ENCODE measurements around the gene PITPNC1.

The PITPNC1 gene

DNA sequence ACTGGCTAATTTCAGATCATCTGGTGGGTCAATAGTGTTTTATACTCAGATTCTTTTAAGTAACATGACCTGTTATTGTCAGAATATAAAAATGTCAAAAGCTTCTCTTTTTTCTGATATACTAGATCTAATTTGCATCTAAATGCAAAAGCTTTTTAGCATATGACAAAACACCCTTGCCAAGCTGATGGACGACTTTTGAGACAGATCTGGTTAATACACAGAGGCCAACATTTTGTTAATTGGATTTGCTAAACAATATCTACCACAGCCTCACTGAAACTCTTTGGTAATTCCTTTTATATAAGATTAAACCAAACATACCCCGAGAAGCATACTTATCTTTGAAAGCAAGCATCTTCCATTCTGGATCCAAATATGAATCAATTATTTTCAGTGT lies 330.4 kb downstream of the PITPNC1 start:
- TF ChIP-seq, protein P1, sequence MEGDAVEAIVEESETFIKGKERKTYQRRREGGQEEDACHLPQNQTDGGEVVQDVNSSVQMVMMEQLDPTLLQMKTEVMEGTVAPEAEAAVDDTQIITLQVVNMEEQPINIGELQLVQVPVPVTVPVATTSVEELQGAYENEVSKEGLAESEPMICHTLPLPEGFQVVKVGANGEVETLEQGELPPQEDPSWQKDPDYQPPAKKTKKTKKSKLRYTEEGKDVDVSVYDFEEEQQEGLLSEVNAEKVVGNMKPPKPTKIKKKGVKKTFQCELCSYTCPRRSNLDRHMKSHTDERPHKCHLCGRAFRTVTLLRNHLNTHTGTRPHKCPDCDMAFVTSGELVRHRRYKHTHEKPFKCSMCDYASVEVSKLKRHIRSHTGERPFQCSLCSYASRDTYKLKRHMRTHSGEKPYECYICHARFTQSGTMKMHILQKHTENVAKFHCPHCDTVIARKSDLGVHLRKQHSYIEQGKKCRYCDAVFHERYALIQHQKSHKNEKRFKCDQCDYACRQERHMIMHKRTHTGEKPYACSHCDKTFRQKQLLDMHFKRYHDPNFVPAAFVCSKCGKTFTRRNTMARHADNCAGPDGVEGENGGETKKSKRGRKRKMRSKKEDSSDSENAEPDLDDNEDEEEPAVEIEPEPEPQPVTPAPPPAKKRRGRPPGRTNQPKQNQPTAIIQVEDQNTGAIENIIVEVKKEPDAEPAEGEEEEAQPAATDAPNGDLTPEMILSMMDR (IDR thresholded peaks at IDR 0.05; ENCODE audit: low read depth, low read length, missing control alignments) = no peak
- H3K4me3 ChIP-seq (replicated peaks; ENCODE audit: low read depth, low read length) = no peak overlapping the region
- no peak for DNase-seq (ENCODE audit: extremely low read depth, low read depth)

DNA sequence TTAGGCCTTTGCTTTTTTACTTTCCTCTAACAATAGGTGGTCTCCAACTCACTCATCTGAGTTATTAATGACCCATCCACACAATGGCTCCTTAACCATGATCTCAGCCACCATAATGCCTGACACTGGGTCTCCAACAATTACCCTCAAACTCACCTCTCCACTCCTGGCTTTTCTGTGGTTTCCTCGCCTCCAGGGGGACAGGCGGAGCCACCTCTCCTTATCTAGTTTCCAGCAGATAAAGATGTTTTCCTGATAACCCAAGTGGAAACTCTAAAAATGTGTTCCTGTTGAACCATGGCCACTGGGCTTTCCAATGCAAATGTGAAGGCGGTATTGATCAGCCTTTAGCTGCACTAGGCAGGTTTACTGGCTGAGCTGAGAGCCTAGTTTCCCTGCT lies 331.3 kb downstream of the PITPNC1 start:
- DNase-seq (ENCODE audit: extremely low read depth, low read depth) = no peak
- H3K4me3 ChIP-seq (replicated peaks; ENCODE audit: low read depth, low read length) = no peak overlapping the region
- TF ChIP-seq, protein P1 (IDR thresholded peaks at IDR 0.05; ENCODE audit: low read depth, low read length, missing control alignments) = no peak

DNA sequence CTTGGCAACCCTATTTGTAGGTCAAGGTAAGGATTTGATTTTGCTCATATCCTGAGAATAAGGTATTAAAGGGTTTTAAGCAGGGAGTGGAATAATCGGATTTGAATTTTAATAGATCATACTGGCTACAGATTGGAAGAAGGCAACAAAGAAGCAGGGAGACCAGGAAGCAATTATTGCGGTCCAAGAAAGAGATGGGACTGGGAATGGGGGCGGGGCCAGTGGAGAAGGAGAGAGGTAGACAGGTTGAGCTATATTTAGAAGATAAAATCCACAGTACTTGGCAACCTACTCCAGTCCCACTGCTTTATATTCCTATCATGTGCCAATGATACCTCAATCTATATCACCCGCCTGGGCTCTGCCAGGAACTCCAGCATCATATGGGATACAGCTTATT lies 334.8 kb downstream of the PITPNC1 start:
- TF ChIP-seq, protein P1 (IDR thresholded peaks at IDR 0.05; ENCODE audit: low read depth, low read length, missing control alignments) = no peak
- H3K4me3 ChIP-seq (replicated peaks; ENCODE audit: low read depth, low read length) = no peak overlapping the region
- DNase-seq (ENCODE audit: extremely low read depth, low read depth) = no peak

DNA sequence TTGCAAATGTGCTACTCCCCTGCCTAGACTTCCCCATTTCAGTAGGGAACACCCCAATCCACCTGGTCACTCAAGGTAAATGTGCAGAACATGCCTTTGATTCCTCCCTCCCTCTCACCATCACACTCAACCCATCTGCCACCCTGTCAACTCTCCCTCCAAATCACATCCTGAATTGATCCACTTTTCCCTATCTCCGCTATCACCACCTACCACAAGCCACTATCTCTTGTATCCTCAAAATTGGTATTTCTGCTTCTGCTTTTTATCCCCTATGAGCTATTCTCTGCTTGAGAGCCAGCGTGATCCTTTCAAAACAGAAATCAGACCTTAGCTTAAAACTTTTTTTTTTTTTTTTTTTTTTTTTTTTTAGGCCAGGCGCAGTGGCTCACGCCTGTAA lies 335.3 kb downstream of the PITPNC1 start:
- no peak for DNase-seq (ENCODE audit: extremely low read depth, low read depth)
- TF ChIP-seq, protein P1 (IDR thresholded peaks at IDR 0.05; ENCODE audit: low read depth, low read length, missing control alignments) = no peak
- H3K4me3 ChIP-seq (replicated peaks; ENCODE audit: low read depth, low read length) = no peak overlapping the region

DNA sequence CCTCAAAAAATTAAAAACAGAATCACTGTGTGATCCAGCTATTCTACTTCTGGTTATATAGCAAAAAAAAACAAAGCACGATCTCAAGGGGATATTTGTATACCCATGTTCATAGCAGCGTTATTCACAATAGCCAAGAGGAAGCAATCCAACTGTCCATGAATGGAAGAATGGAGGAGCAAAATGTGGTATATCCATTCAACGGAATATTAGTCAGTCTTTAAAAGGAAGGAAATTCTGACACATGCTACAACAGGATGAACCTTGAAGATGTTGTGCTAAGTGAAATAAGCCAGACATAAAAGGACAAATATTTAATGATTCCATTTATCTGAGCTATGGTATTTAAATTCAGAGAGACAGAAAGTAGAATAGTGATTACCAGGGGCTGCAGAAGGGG lies 336.1 kb downstream of the PITPNC1 start:
- TF ChIP-seq, protein P1 (IDR thresholded peaks at IDR 0.05; ENCODE audit: low read depth, low read length, missing control alignments) = no peak
- H3K4me3 ChIP-seq (replicated peaks; ENCODE audit: low read depth, low read length) = no peak overlapping the region
- no peak for DNase-seq (ENCODE audit: extremely low read depth, low read depth)

DNA sequence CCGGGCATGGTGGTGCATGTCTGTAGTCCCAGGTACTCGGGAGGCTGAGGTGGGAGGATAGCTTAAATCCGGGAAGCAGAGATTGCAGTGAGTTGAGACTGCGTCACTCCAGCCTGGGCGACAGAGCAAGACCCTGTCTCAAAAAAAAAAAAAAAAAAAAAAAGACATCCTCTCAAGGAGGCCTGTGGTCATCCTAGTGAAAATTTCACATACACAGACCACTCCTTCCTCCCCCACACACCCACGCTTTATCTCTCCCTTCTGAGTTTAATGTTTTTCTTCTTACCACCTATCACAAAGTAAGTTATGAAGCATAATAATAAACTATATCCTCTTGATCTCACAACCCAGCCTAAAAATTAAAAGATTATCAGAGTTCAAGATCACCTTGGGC lies 339.3 kb downstream of the PITPNC1 start:
- TF ChIP-seq, protein P1 (IDR thresholded peaks at IDR 0.05; ENCODE audit: low read depth, low read length, missing control alignments) = no peak
- no peak overlapping the region for H3K4me3 ChIP-seq (replicated peaks; ENCODE audit: low read depth, low read length)
- DNase-seq (ENCODE audit: extremely low read depth, low read depth) = no peak

DNA sequence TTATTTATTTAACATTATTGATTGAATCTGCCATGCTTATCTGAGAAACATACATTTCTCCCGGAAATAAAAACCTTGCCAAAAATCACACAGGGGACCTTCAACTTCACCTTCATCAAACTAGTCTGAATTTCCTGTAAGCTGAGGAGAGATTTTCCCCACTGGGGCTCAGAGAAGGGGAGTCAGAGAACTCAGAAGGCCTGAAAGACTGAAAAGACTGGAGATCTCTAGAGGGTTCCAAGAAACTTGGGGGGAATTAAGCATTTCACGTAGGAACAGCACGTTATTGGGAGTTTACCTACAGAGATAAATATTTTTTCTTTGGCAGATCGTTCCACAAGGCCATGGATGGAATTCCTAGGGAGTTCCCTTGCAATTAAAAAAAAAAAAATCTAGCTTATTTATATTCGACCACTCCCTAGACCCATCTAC lies 340.1 kb downstream of the PITPNC1 start:
- H3K4me3 ChIP-seq (replicated peaks; ENCODE audit: low read depth, low read length) = peak overlapping the region; percentile 100
- TF ChIP-seq, protein P1 (IDR thresholded peaks at IDR 0.05; ENCODE audit: low read depth, low read length, missing control alignments) = no peak
- DNase-seq (ENCODE audit: extremely low read depth, low read depth) = no peak
